Activated CD4-positive, alpha-beta T cell treated with anti-CD3 and anti-CD28 coated beads, Interleukin-2, amount 50 U/mL, for 4 hours (primary cell): ENCODE results near the gene LENG8.
A peak's percentile ranks its signal among the peaks of the same experiment; 100 is the strongest.
"Not testable (repeated sequence)": the region's sequence is repeated elsewhere in the genome, so short reads cannot be mapped to it uniquely, and the experiment has no call there.

ENCODE experiments used
- DNase-seq, 2 experiments: peaks; one replicate each; pipeline ENCODE4 v3.0.0-alpha.2; 2020

LENG8 gene

GRCh38 chr19:54446349-54446748, 2.6 kb upstream of the LENG8 start:
- not testable (repeated sequence) for DNase-seq

- DNase-seq, result peak in 1 of 2 experiments; percentile 19
Observed at GRCh38 chr19:54448040-54448773, 792 bp upstream of the LENG8 start.

DNA sequence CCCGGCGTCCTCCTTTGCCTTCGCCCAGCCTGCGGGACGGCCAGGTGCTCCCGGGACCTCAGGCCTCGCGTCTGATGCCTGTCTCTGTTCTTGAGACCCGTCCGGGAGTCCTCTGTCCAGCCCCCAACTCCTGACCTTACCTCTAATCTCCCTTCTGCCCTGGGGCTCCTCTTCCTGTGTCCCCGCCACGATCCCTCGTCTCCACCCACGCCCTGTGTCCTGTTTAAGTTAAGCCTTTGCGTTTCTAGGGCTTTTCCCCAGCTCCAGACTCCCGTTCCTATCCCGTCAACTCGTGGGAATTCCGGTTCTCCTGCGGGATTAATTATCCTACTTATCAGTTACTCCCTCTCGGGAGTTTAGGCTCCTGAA, 686 bp downstream of the LENG8 start:
- no peak for DNase-seq

DNA sequence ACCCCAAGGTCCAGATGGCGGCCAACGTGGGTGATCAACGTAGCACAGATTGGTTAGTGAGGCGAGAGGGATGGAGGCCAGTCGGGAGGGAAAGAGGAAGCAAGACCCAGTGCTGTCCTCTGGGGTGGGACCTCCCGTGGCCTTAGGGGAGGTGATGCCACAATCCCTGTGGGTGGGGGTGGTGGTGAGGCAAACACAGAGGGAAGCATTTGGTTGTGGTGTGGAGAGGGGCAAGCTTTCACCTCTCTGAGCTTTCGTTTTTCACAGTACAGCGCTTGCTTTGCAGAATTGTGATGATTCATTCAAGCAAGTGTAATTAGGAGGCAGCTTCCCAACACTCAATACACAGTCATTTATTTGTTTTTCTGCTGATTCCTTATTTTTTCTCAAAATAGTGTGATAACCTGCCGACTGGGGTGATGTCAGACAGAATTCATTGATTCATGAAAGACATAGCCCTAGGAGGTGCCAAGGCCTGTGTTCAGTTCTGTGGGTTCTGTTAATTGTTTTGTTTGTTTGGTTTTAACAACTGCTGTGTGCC, 2.4 kb downstream of the LENG8 start:
- DNase-seq, result no peak

GRCh38 chr19:54451997-54452396, 3.0 kb downstream of the LENG8 start:
- DNase-seq, result no peak

GRCh38 chr19:54452626-54453025, 3.6 kb downstream of the LENG8 start:
- DNase-seq, result no peak

- DNase-seq, result no peak
Observed at GRCh38 chr19:54453921-54454780, 5.2 kb downstream of the LENG8 start.

GRCh38 chr19:54454781-54455675, 6.0 kb downstream of the LENG8 start:
- no peak for DNase-seq

DNA sequence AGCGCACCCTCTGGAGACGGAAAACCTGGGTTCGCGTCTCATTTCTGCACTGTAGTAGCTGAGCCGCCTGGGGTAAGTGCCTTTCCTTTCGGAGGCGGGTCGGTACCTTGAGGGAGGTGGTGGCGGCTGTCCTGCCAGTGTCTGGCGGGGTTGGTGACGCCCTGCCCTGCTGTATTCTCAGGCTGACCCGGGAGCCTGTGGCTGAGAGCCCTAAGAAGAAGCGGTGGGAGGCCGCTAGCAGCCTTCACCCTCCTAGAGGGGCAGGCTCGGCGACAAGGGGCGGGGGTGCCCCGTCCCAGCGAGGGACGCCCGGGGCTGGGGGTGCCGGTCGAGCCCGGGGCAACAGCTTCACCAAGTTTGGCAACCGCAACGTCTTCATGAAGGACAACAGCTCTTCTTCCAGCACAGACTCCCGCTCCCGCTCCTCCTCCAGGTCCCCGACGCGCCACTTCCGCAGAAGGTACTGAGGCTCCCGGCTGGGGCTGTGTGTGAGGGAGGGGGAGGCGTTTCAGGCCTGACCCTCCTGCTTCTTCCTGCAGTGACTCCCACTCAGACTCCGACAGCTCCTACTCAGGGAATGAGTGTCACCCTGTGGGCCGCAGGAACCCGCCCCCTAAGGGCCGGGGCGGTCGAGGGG, 6.9 kb downstream of the LENG8 start:
- DNase-seq, result no peak

DNA sequence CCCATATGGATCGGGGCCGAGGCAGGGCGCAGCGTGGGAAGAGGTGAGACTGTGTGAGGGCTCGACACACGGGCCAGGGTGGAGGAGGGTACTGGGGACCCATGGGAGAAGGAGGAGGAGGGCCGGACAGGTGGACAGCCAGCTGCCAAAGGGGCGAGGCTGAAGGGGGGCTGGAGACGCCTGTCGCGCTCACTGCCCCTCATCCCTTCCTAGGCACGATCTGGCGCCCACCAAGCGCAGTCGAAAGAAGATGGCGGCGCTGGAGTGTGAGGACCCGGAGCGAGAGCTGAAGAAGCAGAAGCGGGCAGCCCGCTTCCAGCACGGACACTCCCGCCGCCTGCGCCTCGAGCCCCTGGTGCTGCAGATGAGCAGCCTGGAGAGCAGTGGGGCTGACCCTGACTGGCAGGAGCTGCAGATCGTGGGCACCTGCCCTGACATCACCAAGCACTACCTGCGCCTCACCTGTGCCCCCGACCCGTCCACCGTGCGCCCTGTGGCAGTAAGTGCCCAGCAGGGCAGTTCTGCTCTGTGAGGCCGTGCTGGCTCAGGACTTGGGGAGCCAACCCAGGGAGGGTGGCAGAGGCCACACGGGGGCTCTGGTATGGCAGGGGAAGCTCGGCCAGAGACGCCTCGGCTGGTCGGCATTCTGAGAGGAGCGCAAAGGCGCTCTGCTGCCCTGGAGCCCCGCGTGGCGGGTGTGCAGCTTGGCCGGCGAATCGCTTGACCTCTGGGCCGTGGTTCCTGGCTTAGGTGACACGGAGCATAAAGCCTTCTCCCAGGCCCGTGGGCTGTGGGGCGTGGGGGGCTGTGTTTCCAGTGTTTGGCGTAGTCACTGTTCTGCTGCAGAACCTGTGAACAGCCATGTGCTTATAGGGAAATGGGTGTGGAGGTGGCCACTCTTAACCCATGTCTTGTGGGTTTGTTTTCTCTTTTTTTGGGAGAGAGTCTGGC, 7.7 kb downstream of the LENG8 start:
- DNase-seq, result no peak

- DNase-seq, result no peak
Observed at GRCh38 chr19:54457773-54458647, 9.0 kb downstream of the LENG8 start.

DNA sequence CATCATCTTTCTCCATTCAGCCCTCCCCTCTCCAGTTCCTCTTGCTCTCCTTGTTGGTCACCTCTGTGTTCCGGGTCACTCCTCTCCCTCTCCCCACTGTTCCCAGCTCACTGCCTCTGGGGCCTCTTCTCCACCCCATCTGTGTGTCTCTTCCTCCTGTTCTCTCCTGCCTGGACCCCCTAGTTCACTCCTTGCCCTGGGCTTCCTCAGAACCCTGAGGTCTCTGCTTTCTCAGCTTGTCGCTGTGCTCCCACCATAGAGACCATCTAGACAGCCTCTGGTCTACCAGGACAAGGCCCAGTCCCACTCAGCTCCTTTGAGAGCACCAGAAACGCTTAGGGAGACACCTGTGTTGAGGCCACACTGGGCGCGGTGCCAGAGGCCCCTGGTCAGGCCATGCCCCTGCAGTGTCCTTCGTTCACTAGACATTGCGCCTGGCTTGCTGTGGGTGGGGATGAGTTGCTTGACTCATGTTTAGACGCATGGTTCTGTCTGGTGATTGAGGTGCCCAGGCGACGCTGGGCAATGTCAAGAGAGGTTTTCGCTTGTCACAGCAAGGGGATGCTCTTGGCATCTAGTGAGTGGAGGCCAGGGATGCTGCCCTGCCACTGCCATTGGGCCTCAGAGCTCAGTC, 9.8 kb downstream of the LENG8 start:
- no peak for DNase-seq

DNA sequence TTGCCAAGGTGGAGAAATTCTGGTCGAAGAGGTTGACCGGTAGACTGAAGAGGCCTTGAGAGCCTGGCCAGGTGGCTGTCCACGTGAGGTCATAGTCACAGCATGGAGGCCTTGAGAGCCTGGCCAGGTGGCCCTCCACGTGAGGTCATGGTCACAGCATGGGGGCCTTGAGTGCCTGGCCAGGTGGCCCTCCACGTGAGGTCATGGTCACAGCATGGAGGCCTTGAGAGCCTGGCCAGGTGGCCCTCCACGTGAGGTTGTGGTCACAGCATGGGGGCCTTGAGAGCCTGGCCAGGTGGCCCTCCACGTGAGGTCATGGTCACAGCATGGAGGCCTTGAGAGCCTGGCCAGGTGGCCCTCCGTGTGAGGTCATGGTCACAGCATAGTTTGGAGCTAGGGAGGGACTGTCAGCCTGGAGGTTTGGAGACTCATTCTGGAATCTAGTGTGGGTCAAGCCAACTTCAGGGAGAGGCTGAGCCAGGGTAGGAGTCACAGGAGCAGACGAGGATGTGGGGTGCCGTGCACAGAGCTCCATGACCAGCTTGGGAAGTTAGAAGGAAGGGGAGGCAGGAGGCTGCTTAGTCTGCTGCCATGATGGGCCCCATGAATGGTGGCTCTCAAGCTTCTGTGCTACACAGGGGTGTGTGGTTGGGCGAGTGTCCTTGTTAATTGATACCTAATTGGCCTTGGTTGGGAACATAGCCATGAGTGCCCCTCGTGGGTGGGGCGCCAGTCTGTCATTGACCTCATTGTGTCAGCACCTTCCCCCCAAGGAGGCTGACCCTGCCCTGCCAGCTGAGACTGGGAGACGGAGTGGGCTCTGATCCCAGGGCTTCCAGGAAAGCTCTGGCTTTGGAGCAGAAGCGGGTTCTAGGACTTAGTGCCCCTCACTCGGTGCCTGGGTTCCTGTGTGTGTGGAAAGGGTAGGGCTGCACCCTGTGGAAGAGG, 10.6 kb downstream of the LENG8 start:
- no peak for DNase-seq

DNA sequence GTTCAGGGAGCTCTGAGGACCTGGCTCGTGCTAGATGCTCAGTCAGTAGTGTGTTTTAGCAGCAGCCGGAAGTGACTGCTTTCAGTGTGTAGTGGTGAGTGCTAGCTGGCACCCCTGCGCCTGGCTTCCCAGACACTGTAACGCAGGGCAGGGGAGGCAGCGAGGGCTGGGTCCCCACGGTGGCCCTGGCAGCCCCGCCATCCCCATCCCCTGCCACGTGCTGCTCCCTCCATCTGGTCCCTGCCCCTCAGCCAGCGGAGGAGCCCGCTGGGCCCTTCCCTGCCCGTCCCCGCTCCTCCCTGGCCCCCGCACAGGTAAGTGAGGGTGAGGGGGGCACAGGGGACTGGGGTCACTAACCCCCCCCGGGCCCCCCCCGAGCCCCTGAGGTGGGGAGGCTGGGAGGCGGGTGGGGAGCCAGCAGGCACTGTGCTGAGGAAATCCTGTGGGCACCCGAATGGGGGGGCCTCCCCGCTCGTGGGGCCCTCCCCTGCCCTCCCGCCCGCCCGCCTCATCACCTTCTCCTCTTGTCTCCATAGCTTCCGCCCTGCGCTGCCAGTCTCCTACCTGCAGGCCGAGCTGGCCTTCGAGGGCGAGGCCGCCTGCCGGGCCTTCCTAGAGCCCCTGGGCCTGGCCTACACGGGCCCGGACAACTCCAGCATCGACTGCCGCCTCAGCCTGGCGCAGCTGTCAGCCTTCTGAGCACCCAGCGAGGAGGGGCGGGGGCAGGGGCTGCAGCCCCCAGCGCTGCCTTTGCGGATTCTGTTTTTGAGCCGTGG, 11.4 kb downstream of the LENG8 start:
- no peak for DNase-seq

DNA sequence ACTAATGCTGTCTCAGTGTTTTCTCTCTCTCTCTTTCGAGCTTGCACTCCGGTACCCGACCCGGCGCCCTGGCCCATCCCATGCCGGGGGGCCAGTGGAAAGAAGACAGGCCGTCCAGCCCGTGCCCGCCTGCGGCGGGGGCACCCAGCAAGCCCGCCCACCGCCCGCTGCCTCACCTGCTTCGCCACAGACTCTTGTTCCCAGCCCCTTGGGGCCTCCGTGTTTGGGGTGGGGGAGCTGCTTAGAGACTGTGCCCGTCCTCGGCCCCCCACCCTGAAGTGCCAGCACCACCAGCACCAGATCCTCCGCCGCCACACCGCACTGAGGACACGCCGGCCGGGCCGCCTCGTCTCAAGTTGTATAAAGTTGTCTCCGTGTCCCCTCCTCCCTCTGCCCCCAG, 12.2 kb downstream of the LENG8 start:
- DNase-seq, result no peak

- DNase-seq, result no peak
Observed at GRCh38 chr19:54461613-54462012, 12.6 kb downstream of the LENG8 start.

- DNase-seq, result no peak
Observed at GRCh38 chr19:54462047-54462654, 13.2 kb downstream of the LENG8 start.
